Lower leg skin (tissue), 3 donors: Measurements from ENCODE around the gene ASPG.

Source experiments
- POLR2A ChIP-seq, 2 donors: fragments of 450-650 bp; IDR thresholded peaks; one replicate each; pipeline ENCODE4 v1.6.1; 2016 to 2017; ENCODE audit warnings: antibody characterized with exemption in 2 of 2, mild to moderate bottlenecking in 1 of 2, moderate library complexity in 1 of 2
- TF ChIP-seq, protein P1 (sequence below), 3 donors: fragments of 450-650 bp; IDR thresholded peaks; one replicate each; pipeline ENCODE4 v1.5.1; 2016; ENCODE audit warnings: antibody characterized with exemption in 3 of 3, mild to moderate bottlenecking in 3 of 3, moderate library complexity in 2 of 3

GRCh38 chr14:104078031-104078455 is 7.5 kb upstream of the ASPG start:
- TF ChIP-seq, protein P1, sequence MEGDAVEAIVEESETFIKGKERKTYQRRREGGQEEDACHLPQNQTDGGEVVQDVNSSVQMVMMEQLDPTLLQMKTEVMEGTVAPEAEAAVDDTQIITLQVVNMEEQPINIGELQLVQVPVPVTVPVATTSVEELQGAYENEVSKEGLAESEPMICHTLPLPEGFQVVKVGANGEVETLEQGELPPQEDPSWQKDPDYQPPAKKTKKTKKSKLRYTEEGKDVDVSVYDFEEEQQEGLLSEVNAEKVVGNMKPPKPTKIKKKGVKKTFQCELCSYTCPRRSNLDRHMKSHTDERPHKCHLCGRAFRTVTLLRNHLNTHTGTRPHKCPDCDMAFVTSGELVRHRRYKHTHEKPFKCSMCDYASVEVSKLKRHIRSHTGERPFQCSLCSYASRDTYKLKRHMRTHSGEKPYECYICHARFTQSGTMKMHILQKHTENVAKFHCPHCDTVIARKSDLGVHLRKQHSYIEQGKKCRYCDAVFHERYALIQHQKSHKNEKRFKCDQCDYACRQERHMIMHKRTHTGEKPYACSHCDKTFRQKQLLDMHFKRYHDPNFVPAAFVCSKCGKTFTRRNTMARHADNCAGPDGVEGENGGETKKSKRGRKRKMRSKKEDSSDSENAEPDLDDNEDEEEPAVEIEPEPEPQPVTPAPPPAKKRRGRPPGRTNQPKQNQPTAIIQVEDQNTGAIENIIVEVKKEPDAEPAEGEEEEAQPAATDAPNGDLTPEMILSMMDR (IDR thresholded peaks at IDR 0.05): peak in 2 of 3 donors; percentile 90 to 96
- TF ChIP-seq POLR2A (IDR thresholded peaks at IDR 0.05): no peak
